Activated naive CD8-positive, alpha-beta T cell treated with anti-CD3 and anti-CD28 coated beads, Interleukin-2, amount 50 U/mL, for 16 hours (primary cell): ENCODE results near the gene SLC37A1.

Experiments
- DNase-seq: peaks from one replicate; pipeline ENCODE4 v3.0.0-alpha.2; 2020; ENCODE audit warnings: low read depth, low spot score

The SLC37A1 gene

DNA sequence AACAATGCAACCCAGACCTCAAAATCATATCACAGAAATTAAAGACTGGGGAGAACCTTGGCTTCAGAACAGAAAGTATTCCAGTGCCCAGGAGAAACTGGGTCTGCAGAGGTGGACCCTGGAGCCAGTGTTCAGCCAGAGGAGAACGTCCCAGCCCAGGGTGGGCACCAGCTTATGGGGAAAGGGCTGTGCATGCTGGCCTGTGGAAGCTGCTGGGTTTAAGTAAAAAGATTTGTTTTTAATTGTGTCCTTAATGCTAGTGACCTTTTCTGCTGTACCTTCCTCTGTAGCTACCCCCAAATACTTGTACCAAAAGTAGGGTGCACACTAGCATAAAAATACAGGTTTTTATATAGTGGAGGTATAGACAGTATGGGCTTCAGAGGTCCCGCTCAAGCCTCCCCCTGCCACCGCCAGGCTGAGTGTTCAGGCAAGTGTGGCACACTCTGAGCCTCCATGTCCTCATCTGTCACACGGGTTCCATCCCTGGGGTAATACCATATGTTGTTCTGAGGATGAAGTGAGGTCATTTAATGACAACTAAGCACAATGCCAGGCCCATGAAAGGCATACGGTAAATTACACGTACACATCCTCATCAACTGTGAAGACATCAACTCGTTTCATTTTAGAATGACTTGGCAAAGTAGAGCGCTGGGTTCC, 47.0 kb downstream of the SLC37A1 start:
- DNase-seq: no peak

DNA sequence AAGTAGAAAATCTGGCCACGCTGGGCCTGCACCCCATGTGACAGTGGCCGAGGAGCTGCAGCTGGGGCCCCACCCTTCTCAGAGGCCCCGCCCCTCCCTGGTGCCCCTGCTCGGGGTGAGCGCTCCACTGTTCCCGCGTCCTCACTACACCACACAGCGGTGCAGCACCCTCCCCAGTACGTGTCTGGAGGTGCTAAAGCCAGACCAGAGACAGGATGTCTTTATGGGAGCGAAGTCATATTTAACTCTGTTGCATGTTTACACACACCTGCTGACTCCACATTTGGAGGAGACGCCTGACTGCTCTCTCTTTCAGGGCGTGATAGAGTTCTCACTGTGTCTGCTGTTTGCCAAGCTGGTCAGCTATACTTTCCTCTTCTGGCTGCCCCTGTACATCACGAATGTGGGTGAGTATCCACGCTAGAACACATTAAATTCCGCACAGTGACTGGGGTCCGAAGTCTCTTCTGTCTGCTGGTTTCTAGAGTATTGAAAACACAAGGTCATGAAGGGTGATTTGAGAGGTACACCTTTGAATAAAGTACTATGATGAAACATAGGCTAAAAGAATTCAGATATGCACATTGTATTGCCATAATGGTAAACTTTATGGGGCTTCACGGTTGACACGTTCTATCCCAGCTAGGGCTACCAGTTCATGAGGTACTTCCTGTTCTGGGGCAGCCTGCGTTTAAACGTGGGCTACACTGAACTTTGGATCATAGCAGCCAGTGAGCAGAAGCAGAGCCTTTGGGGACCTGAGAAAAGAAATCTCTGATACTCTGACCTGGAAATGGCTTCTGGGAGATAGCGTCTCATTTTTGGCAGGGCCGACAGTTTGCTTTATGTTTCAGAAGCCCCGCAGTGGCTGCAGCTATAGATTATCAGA, 48.4 kb downstream of the SLC37A1 start:
- DNase-seq: no peak

DNA sequence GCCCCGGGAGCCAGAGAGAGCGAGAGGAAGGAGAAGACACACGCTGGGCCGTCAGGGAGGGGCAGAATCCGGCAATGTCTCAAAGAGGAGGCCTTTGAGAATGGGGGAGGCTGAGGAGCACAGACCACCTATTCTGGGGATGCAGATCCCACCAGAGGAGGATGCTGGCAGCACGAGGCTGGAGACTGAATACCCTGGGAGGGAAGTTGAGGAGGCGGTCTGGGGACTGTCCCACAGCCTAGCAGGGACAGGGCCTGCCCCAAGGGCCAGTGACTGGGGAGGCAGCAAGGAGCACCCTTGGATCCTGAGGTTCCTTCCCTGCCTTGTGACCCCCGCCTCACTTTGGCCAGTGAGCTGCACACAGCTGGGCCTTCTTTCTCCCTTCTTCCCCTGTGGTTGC, 49.2 kb downstream of the SLC37A1 start:
- no peak for DNase-seq

DNA sequence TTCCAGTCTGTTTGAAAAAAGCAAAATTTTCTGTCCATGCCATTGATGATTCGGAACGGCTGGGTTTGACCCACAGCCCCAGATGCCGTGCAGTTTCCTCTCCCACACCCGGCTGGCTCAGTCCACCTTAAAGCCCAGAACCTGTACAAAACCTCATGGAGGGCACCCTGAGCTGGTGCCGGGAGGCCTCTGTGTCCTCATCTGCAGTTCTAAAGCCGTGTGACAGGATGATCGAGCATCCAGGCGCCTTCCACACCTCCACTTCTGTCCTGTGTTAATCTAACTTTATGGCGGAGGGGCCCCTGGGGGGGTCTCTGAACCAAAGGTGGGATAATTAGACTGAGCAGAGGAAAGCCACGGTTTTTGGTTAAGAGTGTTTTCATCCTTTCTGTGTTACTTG, 49.6 kb downstream of the SLC37A1 start:
- DNase-seq: no peak

DNA sequence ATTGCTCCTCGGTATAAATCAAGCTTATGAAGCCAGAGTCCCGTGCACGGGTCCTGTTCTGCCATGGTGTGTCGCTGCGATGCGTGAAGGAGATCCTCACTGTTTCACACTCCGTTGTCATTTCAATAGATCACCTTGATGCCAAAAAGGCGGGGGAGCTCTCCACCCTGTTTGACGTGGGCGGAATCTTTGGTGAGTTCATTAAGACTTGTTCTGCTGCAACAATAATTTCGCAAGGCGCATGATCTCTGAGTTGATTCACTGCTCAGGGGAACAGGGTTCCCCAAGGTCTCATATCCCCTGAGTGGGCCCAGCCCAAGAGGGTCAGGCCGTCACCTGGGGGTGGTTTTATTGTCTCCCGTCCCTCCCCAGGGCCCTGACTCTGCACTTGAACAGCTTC, 50.0 kb downstream of the SLC37A1 start:
- no peak for DNase-seq

DNA sequence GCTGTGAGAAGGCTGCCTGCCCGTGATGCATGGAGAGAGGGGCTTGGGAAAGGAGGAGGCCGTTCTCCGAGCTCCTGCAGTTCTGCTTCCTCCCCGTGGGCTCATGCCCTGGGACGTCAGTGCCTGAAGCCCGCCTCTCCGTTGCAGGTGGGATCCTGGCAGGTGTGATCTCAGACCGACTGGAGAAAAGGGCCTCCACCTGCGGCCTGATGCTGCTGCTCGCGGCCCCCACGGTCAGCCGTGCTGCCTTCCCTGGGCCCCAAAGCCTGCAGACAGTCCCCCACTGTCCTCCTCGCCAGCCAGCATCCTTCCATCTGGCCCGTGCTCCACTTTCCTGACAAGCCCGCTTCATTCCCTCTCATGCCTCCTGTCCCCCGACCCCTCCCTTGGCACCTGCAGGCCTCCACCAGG, 50.9 kb downstream of the SLC37A1 start:
- DNase-seq: no peak

DNA sequence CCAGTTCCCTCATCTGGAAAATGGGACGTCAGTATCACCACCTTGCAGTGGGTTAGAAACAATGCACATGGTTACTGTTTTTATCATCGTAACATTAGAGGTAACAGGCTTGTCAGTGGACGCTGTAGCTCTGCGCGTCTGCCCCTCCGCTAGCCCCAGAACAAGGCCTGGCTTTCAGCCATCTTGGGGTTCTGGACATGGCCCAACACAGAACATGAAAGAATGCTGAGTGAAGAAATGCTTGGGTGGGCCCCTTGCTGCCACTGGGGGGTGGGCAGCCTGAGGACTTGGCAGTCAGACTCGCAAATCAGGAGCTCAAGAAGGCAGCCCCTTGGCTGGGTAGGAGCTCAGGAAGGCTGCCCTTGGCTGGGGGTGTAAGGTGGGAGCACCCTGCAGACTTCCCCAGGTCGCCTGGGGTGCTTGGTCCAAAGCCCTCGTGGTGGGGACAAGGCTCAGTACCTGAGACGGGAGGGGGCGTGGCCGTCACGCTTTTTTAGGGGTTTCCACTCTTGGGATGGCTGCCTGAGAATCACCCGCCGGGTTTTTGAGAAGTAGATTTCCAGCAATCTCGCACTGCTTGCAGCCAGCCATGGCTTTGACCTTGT, 51.7 kb downstream of the SLC37A1 start:
- DNase-seq: no peak

DNA sequence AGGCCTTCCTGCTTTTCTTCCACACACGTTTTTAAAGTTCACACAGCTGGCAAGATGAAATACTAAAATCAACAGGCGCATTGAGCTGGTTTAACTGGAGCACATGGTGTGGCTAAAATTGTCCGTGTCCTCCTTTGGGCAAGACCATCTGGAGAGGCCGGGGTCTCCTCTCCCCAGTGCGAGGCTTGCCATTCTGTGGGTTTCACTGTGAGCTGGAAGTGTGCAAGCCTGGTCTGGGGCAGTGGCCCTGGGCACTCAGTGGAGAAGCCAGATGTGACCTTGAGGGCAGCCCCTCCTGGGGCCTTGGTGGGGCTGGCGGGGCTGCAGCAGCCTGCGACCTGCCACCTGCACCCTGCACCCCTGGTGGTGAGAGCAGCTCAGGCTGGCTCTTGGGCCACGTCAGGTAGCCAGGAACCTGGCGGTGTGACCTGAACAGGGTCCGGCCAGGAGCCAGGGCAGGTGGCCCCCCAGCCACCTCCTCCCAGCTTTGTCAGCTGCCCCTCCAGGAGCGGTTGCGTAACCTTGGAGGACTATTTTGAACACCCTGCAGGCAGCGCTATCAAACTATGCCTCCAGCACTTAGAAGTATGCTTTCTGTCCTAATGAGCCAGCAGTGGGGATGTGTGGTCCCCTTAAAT, 52.4 kb downstream of the SLC37A1 start:
- DNase-seq: no peak

DNA sequence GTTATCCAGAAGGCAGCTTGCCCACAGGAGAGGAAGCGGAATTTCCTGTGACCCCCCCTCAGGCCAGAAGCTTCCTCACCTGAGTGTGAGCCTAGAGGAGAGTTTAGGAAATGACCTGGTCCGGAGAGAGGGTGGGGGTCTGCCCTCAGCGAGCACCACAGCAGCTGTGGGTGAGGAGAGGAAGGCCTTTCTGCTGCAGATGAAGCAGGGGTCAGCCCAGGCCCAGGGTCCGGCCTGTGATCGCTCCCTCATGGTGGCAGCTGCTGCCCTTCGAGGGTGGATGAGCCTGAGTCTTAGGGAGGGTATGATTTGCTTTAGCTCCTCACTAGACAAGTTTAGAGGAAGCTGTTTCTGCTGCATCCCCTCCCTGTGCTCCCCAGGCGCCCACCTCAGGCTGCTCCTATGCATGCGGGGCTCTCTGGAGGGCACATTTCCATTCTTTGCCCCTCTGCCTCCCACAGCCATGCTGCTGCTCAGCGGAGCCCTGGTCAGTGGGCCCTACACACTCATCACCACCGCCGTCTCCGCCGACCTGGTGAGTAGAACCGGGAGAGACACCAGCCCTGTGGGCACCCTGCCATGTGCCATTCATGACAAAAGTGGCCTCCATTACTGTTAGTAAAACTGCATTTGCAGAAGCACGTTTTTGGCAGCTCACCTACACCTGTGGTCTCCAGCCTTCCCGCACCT, 53.0 kb downstream of the SLC37A1 start:
- DNase-seq: no peak

DNA sequence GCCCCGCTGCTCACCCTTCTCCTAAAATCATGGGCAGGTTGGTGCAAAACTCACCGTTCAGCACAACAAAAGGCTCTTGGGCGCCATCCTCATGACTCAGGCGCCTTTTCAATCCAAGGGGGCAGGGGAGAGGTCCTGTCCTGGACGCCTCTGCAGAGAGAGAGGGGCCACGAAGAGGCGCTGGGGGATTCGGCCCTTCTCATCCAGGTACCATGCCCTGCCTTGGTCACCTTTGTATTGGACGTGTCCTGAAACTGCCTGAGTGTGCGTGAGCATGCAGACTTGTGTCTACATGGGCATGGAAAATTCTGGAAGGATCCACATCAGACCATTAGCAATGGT, 53.5 kb downstream of the SLC37A1 start:
- DNase-seq: no peak

DNA sequence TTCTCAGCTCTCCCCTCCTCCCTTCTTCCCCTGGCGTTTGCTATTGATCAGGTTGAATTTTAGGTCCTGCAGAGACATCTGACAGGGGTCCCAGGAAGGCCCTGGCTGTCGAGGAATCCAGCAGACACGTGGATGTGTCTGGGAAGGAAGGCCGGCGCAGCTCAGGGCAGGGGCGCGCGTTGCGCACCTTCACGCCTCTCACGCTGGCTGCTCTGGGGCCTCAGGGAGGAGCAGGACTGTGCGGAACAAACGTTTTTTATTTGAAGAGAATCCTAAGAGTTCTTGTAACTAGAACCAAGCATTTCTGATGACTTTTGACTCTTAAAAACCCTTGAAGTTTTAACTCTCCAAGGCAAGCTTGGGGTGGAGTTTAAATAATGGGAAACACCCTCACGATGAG, 54.2 kb downstream of the SLC37A1 start:
- DNase-seq: no peak

DNA sequence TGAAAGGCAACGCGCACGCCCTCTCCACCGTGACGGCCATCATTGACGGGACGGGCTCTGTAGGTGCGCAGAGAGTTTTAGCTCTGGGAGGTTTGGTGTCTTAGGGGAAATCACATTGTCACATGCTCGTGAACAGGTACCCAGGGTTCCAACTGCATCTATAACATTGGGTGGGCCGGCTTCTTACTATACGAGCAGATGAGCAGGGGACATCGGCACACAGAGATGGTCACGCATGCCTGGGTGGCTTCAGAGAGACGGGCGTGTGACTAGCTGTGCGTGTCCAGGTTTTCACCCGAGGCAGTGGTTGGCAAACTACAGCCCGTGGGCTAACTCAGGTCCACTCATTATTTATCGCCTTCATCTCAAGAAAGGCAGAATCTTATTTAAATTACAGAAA, 54.7 kb downstream of the SLC37A1 start:
- DNase-seq: no peak

DNA sequence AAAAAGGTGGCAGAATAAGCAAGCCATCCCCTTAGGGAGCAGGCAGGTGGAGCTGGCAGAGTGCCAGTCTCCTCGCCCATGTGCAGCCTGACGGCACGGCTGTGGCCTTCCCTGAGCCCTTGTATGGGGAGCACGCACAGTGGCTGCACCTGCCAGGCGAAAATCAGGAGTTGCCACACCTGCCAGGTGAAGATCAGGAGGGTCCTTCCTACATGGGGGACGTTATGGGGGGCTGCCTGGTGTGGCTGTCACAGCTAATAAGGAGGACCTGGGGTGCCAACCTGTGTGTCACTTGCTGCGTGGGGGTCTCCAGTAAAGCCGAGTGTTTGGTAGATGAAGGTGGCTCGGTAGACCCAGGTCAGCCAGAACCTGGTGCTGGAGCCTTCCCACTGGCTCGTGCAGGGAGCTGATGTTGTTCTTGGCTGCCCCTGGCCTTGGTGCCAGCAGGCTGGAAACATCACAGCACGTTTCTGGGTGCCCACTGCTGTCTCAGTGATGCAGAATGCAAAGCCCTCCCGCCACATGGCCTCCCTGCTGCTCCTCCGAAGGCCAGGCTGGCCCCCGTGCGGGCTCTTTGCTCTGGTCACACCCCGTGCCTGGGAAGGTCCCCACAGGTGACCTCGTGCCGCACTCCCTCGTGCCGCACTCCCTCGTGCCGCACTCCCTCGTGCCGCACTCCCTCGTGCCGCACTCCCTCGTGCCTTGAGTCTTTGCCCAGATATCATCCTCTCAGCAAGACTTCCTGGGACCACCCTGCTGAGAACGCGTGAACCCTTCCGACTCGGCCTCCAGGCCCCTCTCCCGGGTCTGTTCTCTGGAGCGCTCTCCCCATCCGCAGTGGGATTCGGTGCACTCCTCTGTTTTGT, 55.4 kb downstream of the SLC37A1 start:
- DNase-seq: no peak

DNA sequence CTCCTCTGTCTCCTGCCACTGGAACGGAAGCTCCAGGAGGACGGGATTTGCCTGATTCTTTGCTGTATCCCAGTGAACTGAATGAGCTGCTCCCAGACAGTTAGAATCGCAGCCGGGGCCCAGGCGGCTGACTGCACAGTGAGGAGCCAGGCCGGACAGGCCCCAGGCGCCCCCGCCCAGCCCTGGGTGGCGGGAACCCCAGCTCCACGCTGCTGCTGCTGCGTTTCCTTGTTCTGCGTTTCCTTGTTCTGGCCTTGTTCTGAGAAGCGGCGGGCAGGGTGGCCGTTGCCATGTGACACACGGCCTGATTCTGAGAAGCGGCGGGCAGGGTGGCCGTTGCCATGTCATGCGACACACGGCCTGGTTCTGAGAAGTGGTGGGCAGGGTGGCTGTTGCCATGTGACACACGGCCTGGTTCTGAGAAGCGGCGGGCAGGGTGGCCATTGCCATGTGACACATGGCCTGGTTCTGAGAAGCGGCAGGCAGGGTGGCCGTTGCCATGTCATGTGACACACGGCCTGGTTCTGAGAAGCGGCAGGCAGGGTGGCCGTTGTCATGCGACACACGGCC, 56.2 kb downstream of the SLC37A1 start:
- DNase-seq: no peak

DNA sequence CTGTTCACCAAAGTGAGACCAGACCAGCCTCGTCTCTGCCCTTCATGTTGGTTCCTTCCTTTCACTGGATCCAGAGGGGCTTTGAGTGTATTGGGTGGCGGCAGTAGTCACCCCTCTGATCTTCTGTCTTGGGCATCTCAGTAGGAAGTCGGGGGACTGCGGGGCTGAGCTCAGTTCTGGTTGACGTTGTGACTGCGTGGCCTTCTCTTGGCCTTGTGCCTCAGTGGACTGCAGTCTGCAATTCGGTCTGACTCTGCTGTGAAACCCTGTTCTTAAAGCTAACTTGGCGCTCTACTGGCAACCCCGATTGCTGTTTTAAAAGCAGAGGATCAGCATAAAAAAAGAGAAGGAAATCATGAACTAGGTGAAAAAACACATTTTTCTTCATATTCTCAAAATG, 56.7 kb downstream of the SLC37A1 start:
- DNase-seq: no peak

DNA sequence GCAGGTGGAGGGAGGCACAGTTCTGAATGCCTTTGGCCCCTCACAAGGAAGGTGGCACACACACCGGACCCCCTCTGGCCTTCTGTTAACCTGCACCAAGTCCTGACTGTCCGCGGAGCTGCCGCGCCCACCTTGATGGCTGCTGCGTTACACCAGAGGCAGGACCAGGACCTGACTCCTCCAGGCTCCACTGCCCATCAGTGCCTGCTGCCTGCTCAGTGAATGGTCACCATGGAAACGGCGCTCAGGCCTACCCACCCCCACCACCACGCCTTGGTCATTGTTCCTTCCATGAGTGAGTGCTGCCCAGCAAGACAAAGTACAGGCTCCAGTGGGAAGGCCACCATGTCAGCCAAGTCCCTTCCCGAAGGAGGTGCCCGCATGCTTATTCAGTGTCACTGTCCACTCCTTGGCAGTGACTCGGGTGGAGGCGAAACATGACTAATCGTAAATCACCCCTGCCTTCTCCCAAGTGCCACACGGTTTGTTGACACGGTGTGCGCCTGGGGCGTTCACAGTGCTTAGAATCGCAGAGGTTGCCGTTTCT, 57.3 kb downstream of the SLC37A1 start:
- DNase-seq: no peak

DNA sequence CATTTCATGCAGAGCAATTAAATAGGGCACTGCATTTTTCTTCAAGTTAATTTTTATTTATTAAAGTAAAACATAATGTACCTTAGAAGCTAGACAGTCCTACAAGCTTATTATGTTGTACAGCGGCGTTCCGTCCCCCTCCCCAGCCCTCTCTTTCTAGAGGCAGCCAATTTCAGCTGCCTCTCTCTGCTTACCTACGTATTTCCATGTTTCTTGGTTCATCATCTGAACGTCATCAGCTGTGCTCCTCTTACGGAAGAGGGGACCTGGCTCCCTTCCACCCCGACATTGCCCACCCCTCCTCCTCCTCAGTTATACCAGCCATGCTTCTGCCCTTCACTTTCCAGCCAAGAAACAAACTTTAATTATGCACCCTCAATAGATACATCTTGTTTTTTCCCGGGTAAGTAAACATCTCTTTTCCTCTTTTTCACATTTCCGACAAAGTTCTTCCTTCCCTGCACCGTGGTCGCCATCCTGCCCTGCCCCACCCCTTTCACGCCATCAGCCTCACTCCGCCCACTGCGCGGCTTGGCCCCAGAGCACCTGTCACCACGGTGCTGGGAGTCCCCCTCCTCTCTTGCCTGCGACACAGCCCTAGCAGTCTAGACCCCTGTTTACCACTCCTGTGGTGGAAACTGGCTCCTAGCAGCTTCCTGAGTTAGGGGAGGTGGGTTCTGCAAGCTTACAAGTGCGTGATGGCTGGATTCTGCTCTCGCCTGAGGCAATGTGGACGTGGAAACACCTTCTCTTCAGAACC, 57.9 kb downstream of the SLC37A1 start:
- DNase-seq: no peak

DNA sequence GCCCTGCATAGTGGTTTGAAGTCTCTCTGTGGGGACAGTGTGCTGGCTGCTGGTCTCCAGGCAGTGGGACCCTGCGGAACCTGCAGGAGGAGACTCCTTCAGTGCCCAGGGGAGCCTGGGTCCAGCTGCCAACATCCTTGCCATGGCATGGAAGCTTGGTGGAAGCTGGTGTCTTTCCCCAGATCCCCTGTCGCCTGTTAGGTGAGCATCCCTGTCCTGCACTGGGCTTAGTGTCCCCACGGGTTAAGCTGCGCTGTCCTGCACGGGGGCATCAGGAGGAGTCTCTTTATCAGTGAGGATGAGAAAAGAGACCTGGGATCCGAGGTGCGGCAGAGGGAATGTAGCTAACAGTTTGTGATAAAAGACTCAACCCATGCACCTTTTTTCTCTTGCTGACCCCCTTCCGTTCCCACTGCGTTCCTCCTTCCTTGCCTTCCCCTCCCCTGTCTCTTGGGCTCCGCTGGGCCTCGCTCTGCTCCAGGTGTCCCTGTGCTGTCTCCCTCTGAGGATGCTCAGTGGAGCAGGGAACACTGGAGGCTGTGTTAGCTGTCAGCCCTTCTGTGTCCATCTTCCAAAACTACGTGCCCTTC, 59.3 kb downstream of the SLC37A1 start:
- no peak for DNase-seq
